Cardiac muscle cell (in vitro differentiated cells and primary cell): ENCODE data around the gene SYAP1. TPM values are rescaled to one million over a fixed set of nuclear protein-coding genes. Genes with fewer than 3 reads are reported as not detected.
"Not testable (repeated sequence)": the region's sequence is repeated elsewhere in the genome, so short reads cannot be mapped to it uniquely, and the experiment has no call there.

Experiments
- DNase-seq, 2 donors: peaks; one replicate each; pipeline versions ENCODE4 v3.0.0 to v3.0.0-alpha.2; 2010 to 2017; ENCODE audit warnings: low read depth in 1 of 2, low spot score in 1 of 2
- H3K27ac ChIP-seq: fragments of 200-600 bp; sonication (generic); 2 replicates; pipeline ENCODE4 v1.5.1; 2016
- H3K27me3 ChIP-seq: fragments of 200-600 bp; sonication (generic); 2 replicates; pipeline ENCODE4 v1.6.0; 2016; ENCODE audit warnings: control low read depth
- H3K36me3 ChIP-seq: fragments of 200-600 bp; sonication (generic); 2 replicates; pipeline ENCODE4 v1.5.1; 2016; ENCODE audit warnings: control low read depth
- H3K4me1 ChIP-seq: fragments of 200-600 bp; sonication (generic); 2 replicates; pipeline ENCODE4 v1.8.1; 2017; ENCODE audit warnings: low read depth, mild to moderate bottlenecking, mixed run types
- H3K4me3 ChIP-seq: fragments of 200-600 bp; sonication (generic); 2 replicates; pipeline ENCODE4 v1.5.1; 2016; ENCODE audit warnings: mild to moderate bottlenecking
- H3K9me3 ChIP-seq: fragments of 200-600 bp; sonication (generic); 2 replicates; pipeline ENCODE4 v1.5.1; 2017; ENCODE audit warnings: low read depth, mild to moderate bottlenecking, control low read depth
- polyA plus RNA-seq: library from polyadenylated mRNA; unstranded; fragments of >200 nt; fragmentation: Nextera tagmentation; extraction: Ambion mirVana; gene quantifications from 2 replicates; pipeline ENCODE4 v1.2.1, GENCODE V29; 2016
- total RNA-seq: library from RNA; depleted of rRNA; stranded (reverse); fragments of >200 nt; gene quantifications from 2 replicates; pipeline ENCODE4 v1.2.3, GENCODE V29; 2016
- TF ChIP-seq, protein P1 (sequence below): IDR thresholded peaks from 2 replicates; pipeline ENCODE4 v1.5.1; 2012; ENCODE audit warnings: low read depth, mild to moderate bottlenecking, low read length

Gene SYAP1
- total and polyA plus RNA-seq, 2 experiments from 2014 or later: 26.7 to 40.2 TPM

DNA sequence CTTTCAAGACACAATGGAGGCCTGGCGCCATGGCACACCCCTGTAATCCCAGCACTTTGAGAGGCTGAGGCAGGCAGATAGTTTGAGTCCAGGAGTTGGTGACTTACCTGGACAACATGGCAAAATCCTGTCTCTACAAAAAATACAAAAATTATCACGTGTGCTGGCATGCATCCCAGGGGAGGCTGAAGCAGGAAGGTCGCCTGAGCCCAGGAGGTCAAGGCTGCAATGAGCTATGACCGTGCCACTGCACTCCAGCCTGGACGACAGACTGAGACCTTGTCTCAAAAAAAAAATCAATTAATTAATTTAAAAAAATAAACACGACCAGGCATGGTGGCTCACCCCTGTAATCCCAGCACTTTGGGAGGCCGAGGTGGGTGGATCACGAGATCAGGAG is 4.9 kb upstream of the SYAP1 start:
- H3K27me3 ChIP-seq: no peaks in the 10 kb centered on the region
- no peaks in the 10 kb centered on the region for H3K9me3 ChIP-seq
- no peak overlapping the region for H3K27ac ChIP-seq
- no peaks in the 10 kb centered on the region for H3K36me3 ChIP-seq
- peaks cover 10% of the 10 kb centered on the region for H3K4me1 ChIP-seq
- TF ChIP-seq, protein P1, sequence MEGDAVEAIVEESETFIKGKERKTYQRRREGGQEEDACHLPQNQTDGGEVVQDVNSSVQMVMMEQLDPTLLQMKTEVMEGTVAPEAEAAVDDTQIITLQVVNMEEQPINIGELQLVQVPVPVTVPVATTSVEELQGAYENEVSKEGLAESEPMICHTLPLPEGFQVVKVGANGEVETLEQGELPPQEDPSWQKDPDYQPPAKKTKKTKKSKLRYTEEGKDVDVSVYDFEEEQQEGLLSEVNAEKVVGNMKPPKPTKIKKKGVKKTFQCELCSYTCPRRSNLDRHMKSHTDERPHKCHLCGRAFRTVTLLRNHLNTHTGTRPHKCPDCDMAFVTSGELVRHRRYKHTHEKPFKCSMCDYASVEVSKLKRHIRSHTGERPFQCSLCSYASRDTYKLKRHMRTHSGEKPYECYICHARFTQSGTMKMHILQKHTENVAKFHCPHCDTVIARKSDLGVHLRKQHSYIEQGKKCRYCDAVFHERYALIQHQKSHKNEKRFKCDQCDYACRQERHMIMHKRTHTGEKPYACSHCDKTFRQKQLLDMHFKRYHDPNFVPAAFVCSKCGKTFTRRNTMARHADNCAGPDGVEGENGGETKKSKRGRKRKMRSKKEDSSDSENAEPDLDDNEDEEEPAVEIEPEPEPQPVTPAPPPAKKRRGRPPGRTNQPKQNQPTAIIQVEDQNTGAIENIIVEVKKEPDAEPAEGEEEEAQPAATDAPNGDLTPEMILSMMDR: no peak
- no peak overlapping the region for H3K4me3 ChIP-seq
- no peak for DNase-seq

DNA sequence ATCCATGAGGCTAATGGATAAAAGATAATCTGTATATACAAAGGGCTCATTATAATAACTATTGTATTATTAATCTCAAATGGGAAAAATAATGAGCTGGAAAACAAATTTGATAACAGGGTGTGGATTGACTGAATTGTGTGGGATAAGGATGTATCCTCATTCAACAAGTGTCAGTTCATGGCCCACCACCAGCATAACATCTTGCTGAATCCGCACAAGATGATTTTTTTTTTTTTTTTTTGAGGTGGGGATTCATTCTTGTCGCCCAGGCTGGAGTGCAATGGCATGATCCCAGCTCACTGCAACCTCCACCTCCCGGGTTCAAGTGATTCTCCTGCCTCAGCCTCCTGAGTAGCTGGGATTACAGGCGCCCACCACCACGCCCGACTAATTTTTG is 3.8 kb upstream of the SYAP1 start:
- not testable (repeated sequence) for H3K27ac ChIP-seq, H3K9me3 ChIP-seq, H3K4me3 ChIP-seq, H3K27me3 ChIP-seq, DNase-seq, H3K36me3 ChIP-seq
- H3K4me1 ChIP-seq: peaks cover 15% of the 10 kb centered on the region

DNA sequence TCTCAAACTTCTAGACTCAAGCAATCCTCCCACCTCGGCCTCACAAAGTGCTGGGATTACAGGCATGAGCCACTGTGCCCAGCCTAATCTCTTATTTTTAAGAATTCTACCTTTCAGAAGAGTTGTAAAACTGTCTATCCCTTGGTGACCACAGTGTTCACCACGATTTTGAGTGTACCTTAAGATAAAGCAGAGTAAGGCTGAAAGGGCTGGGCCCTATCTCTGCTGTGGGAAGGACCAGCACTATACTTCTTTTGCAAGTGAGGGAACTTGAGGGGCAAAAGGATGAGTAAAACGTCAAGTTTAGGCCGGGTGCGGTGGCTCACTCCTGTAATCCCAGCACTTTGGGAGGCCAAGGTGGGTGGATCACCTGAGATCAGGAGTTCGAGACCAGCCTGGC is 3.0 kb upstream of the SYAP1 start:
- peaks cover 10% of the 10 kb centered on the region for H3K4me1 ChIP-seq
- not testable (repeated sequence) for H3K36me3 ChIP-seq, H3K4me3 ChIP-seq, H3K27me3 ChIP-seq, H3K9me3 ChIP-seq, H3K27ac ChIP-seq, DNase-seq

- H3K27me3 ChIP-seq: no peaks in the 10 kb centered on the region
- H3K4me3 ChIP-seq: peak overlapping the region; percentile 70
- H3K9me3 ChIP-seq: no peaks in the 10 kb centered on the region
- H3K27ac ChIP-seq: peak overlapping the region; percentile 100
- TF ChIP-seq, protein P1: no peak
- H3K36me3 ChIP-seq: no peaks in the 10 kb centered on the region
- no peak for DNase-seq
- peaks cover 13% of the 10 kb centered on the region for H3K4me1 ChIP-seq
Measured at GRCh38 chrX:16718824-16719333, 533 bp upstream of the SYAP1 start.

- no peak overlapping the region for H3K27ac ChIP-seq
- H3K9me3 ChIP-seq: no peaks in the 10 kb centered on the region
- TF ChIP-seq, protein P1: no peak
- no peaks in the 10 kb centered on the region for H3K36me3 ChIP-seq
- H3K4me1 ChIP-seq: peaks cover 13% of the 10 kb centered on the region
- H3K27me3 ChIP-seq: no peaks in the 10 kb centered on the region
- no peak overlapping the region for H3K4me3 ChIP-seq
- DNase-seq: no peak
Measured at GRCh38 chrX:16722481-16722880, 3.1 kb downstream of the SYAP1 start.

GRCh38 chrX:16725072-16725471 is 5.7 kb downstream of the SYAP1 start:
- H3K4me3 ChIP-seq: no peak overlapping the region
- H3K27me3 ChIP-seq: no peaks in the 10 kb centered on the region
- H3K4me1 ChIP-seq: peaks cover 9% of the 10 kb centered on the region
- no peak for DNase-seq
- TF ChIP-seq, protein P1: no peak
- H3K9me3 ChIP-seq: no peaks in the 10 kb centered on the region
- no peaks in the 10 kb centered on the region for H3K36me3 ChIP-seq
- H3K27ac ChIP-seq: no peak overlapping the region

GRCh38 chrX:16726347-16726988 is 7.1 kb downstream of the SYAP1 start:
- not testable (repeated sequence) for H3K4me1 ChIP-seq, H3K9me3 ChIP-seq, H3K27me3 ChIP-seq, H3K36me3 ChIP-seq, H3K27ac ChIP-seq, H3K4me3 ChIP-seq, DNase-seq
